ENCODE data around the gene FLG2. TPM values are rescaled to one million over a fixed set of nuclear protein-coding genes. Genes with fewer than 3 reads are reported as not detected.
"Not testable (repeated sequence)": the region's sequence is repeated elsewhere in the genome, so short reads cannot be mapped to it uniquely, and the experiment has no call there.

Gene FLG2
- total RNA-seq, 2 experiments from 2014 or later = not detected

DNA sequence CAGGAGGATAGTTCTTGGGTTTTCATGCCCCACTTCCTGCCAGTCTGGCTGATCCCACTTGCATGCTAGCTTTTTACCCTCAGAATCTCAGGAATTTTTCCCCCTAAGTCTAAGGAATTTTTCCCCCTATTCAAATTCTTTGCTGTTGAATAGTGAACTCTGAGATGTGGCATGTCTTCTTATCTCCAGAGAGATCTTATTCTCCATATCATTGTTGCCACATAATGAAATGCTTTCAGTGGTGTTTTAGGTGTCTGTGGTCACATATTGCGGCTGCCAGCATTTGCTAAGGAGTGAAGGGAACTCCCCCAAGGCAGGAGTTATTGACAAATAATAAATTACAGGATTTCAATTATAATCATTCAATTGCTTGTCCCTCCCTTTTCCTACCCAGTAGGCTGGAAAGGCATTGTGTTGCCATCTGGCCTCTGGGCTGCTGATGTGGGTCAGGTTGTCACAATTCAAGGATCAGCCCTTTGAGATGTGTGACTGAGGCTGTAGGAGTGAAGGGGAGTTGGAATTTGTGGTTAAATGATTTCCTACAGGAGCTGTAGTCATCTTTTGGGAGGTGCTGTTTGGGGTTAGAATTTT, 30.9 kb downstream of the FLG2 start:
- POLR2A ChIA-PET = no interaction called here
- H3K27ac Mint-ChIP-seq = no peak overlapping the region
- H3K36me3 Mint-ChIP-seq (ENCODE audit: low read depth) = no peaks in the 10 kb centered on the region
- H3K4me3 Mint-ChIP-seq = no peak overlapping the region
- no peaks in the 10 kb centered on the region for H3K4me1 Mint-ChIP-seq (ENCODE audit: low read depth)
- no peaks in the 10 kb centered on the region for H3K9me3 Mint-ChIP-seq
- DNase-seq = no peak
- intact Hi-C loops (cut with micrococcal nuclease) = no loop called here
- TF ChIP-seq, protein P1, sequence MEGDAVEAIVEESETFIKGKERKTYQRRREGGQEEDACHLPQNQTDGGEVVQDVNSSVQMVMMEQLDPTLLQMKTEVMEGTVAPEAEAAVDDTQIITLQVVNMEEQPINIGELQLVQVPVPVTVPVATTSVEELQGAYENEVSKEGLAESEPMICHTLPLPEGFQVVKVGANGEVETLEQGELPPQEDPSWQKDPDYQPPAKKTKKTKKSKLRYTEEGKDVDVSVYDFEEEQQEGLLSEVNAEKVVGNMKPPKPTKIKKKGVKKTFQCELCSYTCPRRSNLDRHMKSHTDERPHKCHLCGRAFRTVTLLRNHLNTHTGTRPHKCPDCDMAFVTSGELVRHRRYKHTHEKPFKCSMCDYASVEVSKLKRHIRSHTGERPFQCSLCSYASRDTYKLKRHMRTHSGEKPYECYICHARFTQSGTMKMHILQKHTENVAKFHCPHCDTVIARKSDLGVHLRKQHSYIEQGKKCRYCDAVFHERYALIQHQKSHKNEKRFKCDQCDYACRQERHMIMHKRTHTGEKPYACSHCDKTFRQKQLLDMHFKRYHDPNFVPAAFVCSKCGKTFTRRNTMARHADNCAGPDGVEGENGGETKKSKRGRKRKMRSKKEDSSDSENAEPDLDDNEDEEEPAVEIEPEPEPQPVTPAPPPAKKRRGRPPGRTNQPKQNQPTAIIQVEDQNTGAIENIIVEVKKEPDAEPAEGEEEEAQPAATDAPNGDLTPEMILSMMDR (IDR thresholded peaks at IDR 0.05) = no peak
- H3K27me3 Mint-ChIP-seq = peaks cover 5% of the 10 kb centered on the region
- CTCF ChIA-PET = interaction anchor here (1.2 kb wide), 1 partner anchor 19 kb away, joined by 3 read pairs; no protein-coding TSS in a partner anchor
- ATAC-seq = no peak

- Mint-ChIP-seq H3K27ac (no peak within 1 kb of the TSS), H3K36me3 (ENCODE audit: low read depth) (no peaks in the 10 kb centered on the region), H3K4me1 (ENCODE audit: low read depth) (no peaks in the 10 kb centered on the region), H3K4me3 (no peak within 1 kb of the TSS), H3K27me3 (peaks cover 8% of the 10 kb centered on the region), H3K9me3 (no peaks in the 10 kb centered on the region)
- POLR2A ChIA-PET = no interaction called here
- intact Hi-C loops (cut with micrococcal nuclease) = no loop called here
- TF ChIP-seq, protein P1 (IDR thresholded peaks at IDR 0.05) = no peak
- CTCF ChIA-PET = interaction anchor here (2.0 kb wide), 1 partner anchor 23 kb away, joined by 9 read pairs; no protein-coding TSS in a partner anchor
- no peak for DNase-seq
- no peak for ATAC-seq
Observed at GRCh38 chr1:152325111-152325510, 34.7 kb downstream of the FLG2 start, which contains the start of gene FLG. TSS of gene FLG (minus strand) at chr1:152325239. CDS start at chr1:152315456, 9,783 bp downstream.

DNA sequence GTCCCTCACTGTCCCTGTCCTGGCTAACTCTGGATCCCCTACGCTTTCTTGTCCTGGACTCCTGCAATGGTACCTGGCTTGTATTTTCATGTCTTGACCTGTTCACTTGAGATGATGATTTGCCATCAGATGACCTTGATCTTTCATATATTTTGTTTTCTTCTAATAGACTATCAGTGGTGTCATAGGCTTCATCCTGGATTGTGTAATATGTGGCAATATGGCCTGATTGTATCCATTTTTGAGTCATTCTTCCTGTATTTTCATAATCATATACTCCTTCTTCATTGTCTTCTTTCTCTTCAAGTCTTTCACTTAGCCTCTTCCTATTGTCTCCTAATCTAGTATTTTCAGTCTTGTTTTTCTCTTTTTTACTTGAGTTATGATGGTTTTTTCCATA, 45.8 kb downstream of the FLG2 start:
- no peak overlapping the region for H3K4me3 Mint-ChIP-seq
- intact Hi-C loops (cut with micrococcal nuclease) = no loop called here
- H3K27me3 Mint-ChIP-seq = no peaks in the 10 kb centered on the region
- TF ChIP-seq, protein P1 (IDR thresholded peaks at IDR 0.05) = no peak
- no peak overlapping the region for H3K27ac Mint-ChIP-seq
- ChIA-PET POLR2A (no interaction called here), CTCF (no interaction called here)
- H3K9me3 Mint-ChIP-seq = no peaks in the 10 kb centered on the region
- H3K36me3 Mint-ChIP-seq (ENCODE audit: low read depth) = no peaks in the 10 kb centered on the region
- no peaks in the 10 kb centered on the region for H3K4me1 Mint-ChIP-seq (ENCODE audit: low read depth)
- ATAC-seq (no peak), DNase-seq (no peak)

DNA sequence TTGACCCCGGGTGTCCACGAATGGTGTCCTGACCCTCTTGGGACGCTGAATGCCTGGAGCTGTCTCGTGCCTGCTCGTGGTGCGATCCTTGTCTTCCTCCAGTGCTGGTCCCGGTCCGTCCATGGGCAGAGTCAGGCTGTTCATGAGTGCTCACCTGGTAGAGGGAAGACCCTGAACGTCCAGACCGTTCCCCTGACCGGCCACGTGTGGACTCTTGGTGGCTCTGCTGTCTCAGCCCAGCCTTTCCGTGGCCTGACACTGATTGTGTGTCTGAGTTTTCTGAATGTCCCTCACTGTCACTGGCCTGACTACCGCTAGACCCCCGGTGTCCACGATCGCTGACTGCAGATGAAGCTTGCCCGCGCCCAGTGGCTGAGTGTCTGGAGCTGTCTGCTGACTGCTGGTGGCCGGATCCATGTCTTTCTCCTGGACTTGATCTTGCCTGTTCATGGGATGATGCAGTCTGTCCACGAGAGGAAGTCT, 46.4 kb downstream of the FLG2 start:
- Mint-ChIP-seq H3K27me3 (no peaks in the 10 kb centered on the region), H3K4me1 (ENCODE audit: low read depth) (no peaks in the 10 kb centered on the region), H3K27ac (no peak overlapping the region), H3K36me3 (ENCODE audit: low read depth) (no peaks in the 10 kb centered on the region), H3K9me3 (no peaks in the 10 kb centered on the region), H3K4me3 (no peak overlapping the region)
- ChIA-PET POLR2A (no interaction called here), CTCF (no interaction called here)
- intact Hi-C loops (cut with micrococcal nuclease) = no loop called here
- ATAC-seq (no peak), DNase-seq (no peak)
- TF ChIP-seq, protein P1 (IDR thresholded peaks at IDR 0.05) = no peak

DNA sequence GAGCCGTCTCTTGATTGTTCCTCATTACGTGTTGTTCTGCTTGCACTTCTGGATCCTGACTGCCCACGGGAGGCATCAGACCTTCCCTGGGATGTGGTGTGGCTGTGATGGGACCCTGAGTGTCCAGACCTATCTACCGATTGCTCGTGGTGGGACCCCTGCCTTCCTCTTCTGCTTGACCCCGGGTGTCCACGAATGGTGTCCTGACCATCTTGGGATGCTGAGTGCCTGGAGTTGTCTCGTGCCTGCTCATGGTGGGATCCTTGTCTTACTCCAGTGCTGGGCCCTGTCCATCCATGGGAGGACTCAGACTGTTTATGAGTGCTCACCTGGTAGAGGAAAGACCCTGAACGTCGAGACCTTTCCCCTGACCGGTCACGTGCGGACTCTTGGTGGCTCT, 47.6 kb downstream of the FLG2 start:
- H3K27ac Mint-ChIP-seq; DNase-seq; H3K4me3 Mint-ChIP-seq; POLR2A ChIA-PET; H3K4me1 Mint-ChIP-seq (ENCODE audit: low read depth); H3K36me3 Mint-ChIP-seq (ENCODE audit: low read depth); H3K9me3 Mint-ChIP-seq; H3K27me3 Mint-ChIP-seq; ATAC-seq; CTCF ChIA-PET; intact Hi-C loops (cut with micrococcal nuclease): not testable (repeated sequence)
